Gastroesophageal sphincter (tissue), 3 donors: ENCODE data around the gene CTAGE8.
"Not testable (repeated sequence)": the region's sequence is repeated elsewhere in the genome, so short reads cannot be mapped to it uniquely, and the experiment has no call there.

ENCODE experiments used
- CTCF ChIP-seq, 4 experiments: fragments of 200-600 bp in 2 of 4; fragments of 450-650 bp in 2 of 4; sonication (generic) in 1 of 4; IDR thresholded peaks; one replicate each; pipeline ENCODE4 v1.5.1; 2017 to 2019; ENCODE audit warnings: antibody characterized with exemption in 4 of 4, mild to moderate bottlenecking in 2 of 4, moderate library complexity in 2 of 4
- EP300 ChIP-seq: sonication (generic); formaldehyde crosslinking; IDR thresholded peaks from one replicate; pipeline ENCODE4 v1.6.1; 2017; ENCODE audit warnings: antibody characterized with exemption, mild to moderate bottlenecking

DNA sequence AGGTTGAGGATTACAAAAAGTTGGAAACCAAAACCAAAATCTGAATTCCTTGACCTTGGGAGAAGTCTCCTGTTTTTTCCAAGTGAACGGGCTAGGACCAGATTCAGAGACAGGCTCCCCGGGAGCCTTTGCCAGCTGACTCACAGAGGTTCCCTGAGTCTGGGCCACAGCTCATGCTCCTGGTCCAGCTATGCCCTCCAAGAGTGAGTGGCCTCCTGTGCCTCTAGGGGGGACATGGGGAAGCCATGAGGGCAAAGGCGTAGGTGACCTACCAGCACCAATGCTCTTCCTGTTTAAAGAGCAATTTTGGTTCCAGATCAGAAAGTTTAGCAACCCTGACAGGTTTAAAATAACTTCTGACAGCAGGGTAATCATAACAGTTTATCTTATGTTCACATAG lies 40.3 kb downstream of the CTAGE8 start:
- not testable (repeated sequence) for TF ChIP-seq CTCF (IDR thresholded peaks at IDR 0.05); EP300
